Prostate gland (tissue), 2 donors: ENCODE data around the gene NEK7.

Experiments
- POLR2A ChIP-seq: fragments of 450-650 bp; IDR thresholded peaks from one replicate; pipeline ENCODE4 v1.6.1; 2016; ENCODE audit warnings: antibody characterized with exemption, mild to moderate bottlenecking
- POLR2AphosphoS5 ChIP-seq: sonication (generic); formaldehyde crosslinking; IDR thresholded peaks from one replicate; pipeline ENCODE4 v1.6.1; 2017; ENCODE audit warnings: antibody characterized with exemption
- TF ChIP-seq, protein P1 (sequence below), 4 experiments: fragments of 200-600 bp in 2 of 4; fragments of 450-650 bp in 2 of 4; sonication (generic) in 2 of 4; IDR thresholded peaks; 1 replicate in 3 of 4; 2 replicates in 1 of 4; pipeline ENCODE4 v1.5.1; 2016 to 2019; ENCODE audit warnings: antibody characterized with exemption in 4 of 4, mild to moderate bottlenecking in 2 of 4, moderate library complexity in 2 of 4

DNA sequence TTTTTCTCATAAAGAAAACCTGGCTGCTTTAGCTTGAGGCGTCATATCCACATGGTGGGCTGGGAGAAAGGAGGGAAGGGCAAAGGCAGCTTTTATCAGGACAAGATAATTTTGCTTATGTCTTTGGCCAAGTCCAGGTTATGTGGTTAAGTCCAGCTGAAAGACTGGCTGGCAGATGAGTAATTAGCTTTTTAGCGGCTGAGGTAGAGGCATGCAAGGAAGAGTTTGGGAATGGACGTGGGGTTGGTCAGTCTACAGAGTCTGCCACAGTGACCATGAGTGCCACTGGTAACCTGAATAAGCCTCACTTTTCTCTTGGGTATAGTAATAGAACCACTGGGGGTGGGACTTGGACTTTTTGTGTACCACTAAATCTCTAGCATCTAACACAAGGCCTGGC, 39.8 kb downstream of the NEK7 start:
- TF ChIP-seq, protein P1, sequence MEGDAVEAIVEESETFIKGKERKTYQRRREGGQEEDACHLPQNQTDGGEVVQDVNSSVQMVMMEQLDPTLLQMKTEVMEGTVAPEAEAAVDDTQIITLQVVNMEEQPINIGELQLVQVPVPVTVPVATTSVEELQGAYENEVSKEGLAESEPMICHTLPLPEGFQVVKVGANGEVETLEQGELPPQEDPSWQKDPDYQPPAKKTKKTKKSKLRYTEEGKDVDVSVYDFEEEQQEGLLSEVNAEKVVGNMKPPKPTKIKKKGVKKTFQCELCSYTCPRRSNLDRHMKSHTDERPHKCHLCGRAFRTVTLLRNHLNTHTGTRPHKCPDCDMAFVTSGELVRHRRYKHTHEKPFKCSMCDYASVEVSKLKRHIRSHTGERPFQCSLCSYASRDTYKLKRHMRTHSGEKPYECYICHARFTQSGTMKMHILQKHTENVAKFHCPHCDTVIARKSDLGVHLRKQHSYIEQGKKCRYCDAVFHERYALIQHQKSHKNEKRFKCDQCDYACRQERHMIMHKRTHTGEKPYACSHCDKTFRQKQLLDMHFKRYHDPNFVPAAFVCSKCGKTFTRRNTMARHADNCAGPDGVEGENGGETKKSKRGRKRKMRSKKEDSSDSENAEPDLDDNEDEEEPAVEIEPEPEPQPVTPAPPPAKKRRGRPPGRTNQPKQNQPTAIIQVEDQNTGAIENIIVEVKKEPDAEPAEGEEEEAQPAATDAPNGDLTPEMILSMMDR (IDR thresholded peaks at IDR 0.05) = no peak
- TF ChIP-seq POLR2A = no peak
- TF ChIP-seq POLR2AphosphoS5 = no peak
